Measurements from ENCODE around the gene RGS7. TPM values are rescaled to one million over a fixed set of nuclear protein-coding genes. Genes with fewer than 3 reads are reported as not detected.

Gene RGS7
- total and polyA plus RNA-seq, 2 of the 8 experiments (the other 6 are each of a cell fraction or from before 2014, with no cell fraction given), result 1.6 to 3.0 TPM

DNA sequence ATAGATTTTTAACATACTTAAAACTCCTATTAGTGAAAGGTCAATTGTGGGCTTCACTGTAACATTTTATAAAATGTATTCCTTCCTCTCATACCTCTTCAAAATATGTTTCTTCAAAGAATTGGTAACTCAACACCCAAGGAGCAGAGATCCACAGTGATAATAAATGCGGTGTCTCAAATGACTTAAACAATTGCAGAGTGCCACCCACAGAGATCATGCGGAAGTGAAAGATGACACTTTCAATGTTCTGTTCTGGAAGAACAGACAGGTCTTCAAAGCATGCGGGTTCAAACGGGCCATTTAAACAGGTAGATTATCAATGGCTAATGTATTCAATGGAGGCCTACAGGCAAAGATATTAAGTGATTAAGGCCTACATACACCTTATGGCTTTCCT lies 588.0 kb downstream of the RGS7 start:
- H3K4me3 ChIP-seq (ENCODE audit: extremely low read depth in 1 of 4, insufficient read depth in 2 of 4, low read depth in 3 of 4, low read length in 4 of 4), result no peak overlapping the region
- TF ChIP-seq JUN (IDR thresholded peaks at IDR 0.05; ENCODE audit: low read depth, low read length), result no peak
- no peak for TF ChIP-seq TCF12 (IDR thresholded peaks at IDR 0.05; ENCODE audit: low read depth, low read length)
- TF ChIP-seq EGR1 (IDR thresholded peaks at IDR 0.05; ENCODE audit: borderline replicate concordance, low read depth, low read length), result no peak
- no peak for TF ChIP-seq RAD21 (IDR thresholded peaks at IDR 0.05 in 1 of 2, conservative IDR thresholded peaks at IDR 0.05 in 1 of 2; ENCODE audit: low read depth in 2 of 2, low read length in 2 of 2)
- no peak for TF ChIP-seq SRF (IDR thresholded peaks at IDR 0.05; ENCODE audit: low read depth, low read length)
- TF ChIP-seq SAP30 (IDR thresholded peaks at IDR 0.05; ENCODE audit: insufficient read depth, insufficient replicate concordance, low read length), result no peak
- TF ChIP-seq POLR2AphosphoS5 (IDR thresholded peaks at IDR 0.05; ENCODE audit: low read depth, low read length), result no peak
- no peak overlapping the region for H2BK120ac ChIP-seq (replicated peaks; ENCODE audit: low read depth, low read length)
- no peaks in the 10 kb centered on the region for H3K27me3 ChIP-seq (replicated peaks in 1 of 4; ENCODE audit: control insufficient read depth in 3 of 4, extremely low read depth in 1 of 4, insufficient read depth in 3 of 4, low read length in 3 of 4)
- no peak overlapping the region for H3K23ac ChIP-seq (ENCODE audit: insufficient read length)
- H2BK20ac ChIP-seq (ENCODE audit: low read length), result no peak overlapping the region
- no peak overlapping the region for H3K27ac ChIP-seq (ENCODE audit: low read depth, low read length)
- no peak overlapping the region for H4K8ac ChIP-seq (ENCODE audit: extremely low read depth, insufficient read depth, low read length)
- no peak overlapping the region for H2AK5ac ChIP-seq (ENCODE audit: low read depth, low read length)
- H3K9ac ChIP-seq (replicated peaks in 1 of 4; ENCODE audit: extremely low read depth in 1 of 4, low read depth in 3 of 4, low read length in 3 of 4), result no peak overlapping the region
- WGBS, 2 experiments (ENCODE audit: extremely low coverage in 1 of 2, insufficient coverage in 1 of 2, insufficient read length in 1 of 2, insufficient replicate concordance in 2 of 2, low coverage in 1 of 2, low lambda C conversion rate in 2 of 2, missing lambda C conversion rate in 1 of 2), result 84% methylated on average over 4 of the region's 4 CpGs; no CpG with 5 or more reads in 1 of the 2 experiments
- CTCF ChIA-PET (ENCODE audit: partially characterized antibody), result interaction anchor here (1.4 to 2.2 kb wide), 5 partner anchors 11 to 276 kb away, joined by 3 to 6 read pairs (median 4); no protein-coding TSS in a partner anchor
- no peak overlapping the region for H3K14ac ChIP-seq (ENCODE audit: insufficient read length)
- no peak overlapping the region for H4K5ac ChIP-seq (ENCODE audit: insufficient read length, low read depth, low read length)
- H2BK5ac ChIP-seq (ENCODE audit: low read depth, low read length), result no peak overlapping the region
- no peaks in the 10 kb centered on the region for H3K79me1 ChIP-seq (ENCODE audit: low read depth, low read length)
- FAIRE-seq, result no peak
- H2BK15ac ChIP-seq (ENCODE audit: low read length), result no peak overlapping the region
- H3K4ac ChIP-seq (replicated peaks; ENCODE audit: insufficient read length, low read depth, low read length), result no peak overlapping the region
- H3K23me2 ChIP-seq (ENCODE audit: low read depth, low read length), result no peaks in the 10 kb centered on the region
- no peak overlapping the region for H2AFZ ChIP-seq (ENCODE audit: low read length)
- peaks cover 0 to 4% of the 10 kb centered on the region in 2 experiments; a peak in 1 of 4 replicates for H3K9me3 ChIP-seq (ENCODE audit: insufficient read depth in 2 of 2, low read depth in 1 of 2, low read length in 1 of 2)
- no peaks in the 10 kb centered on the region for H4K20me1 ChIP-seq (replicated peaks in 1 of 2; ENCODE audit: control insufficient read depth in 1 of 2, insufficient read depth in 2 of 2, low read length in 2 of 2)
- H3K4me2 ChIP-seq (ENCODE audit: insufficient read depth in 1 of 2, low read depth in 2 of 2, low read length in 2 of 2), result no peak overlapping the region
- POLR2A ChIA-PET (ENCODE audit: partially characterized antibody), result no interaction called here
- H3K56ac ChIP-seq (replicated peaks; ENCODE audit: insufficient read length, low read depth, low read length), result no peak overlapping the region
- DNase-seq (ENCODE audit: low read depth in 1 of 2, low spot score in 2 of 2), result no peak
- no peak overlapping the region for H3K18ac ChIP-seq (ENCODE audit: extremely low read depth, low read length)
- H4K91ac ChIP-seq (replicated peaks; ENCODE audit: insufficient read length, low read length), result no peak overlapping the region
- no peaks in the 10 kb centered on the region for H3K79me2 ChIP-seq (ENCODE audit: control insufficient read depth in 1 of 2, insufficient read depth in 2 of 2, low read length in 2 of 2)
- H3K4me1 ChIP-seq (replicated peaks in 1 of 4; ENCODE audit: control insufficient read depth in 3 of 4, insufficient read depth in 4 of 4, low read length in 3 of 4), result no peaks in the 10 kb centered on the region
- no peak overlapping the region for H2BK12ac ChIP-seq (ENCODE audit: low read depth, low read length)
- H3K36me3 ChIP-seq (ENCODE audit: control insufficient read depth in 2 of 4, insufficient read depth in 4 of 4, low read length in 3 of 4), result no peaks in the 10 kb centered on the region
